Ovary (tissue), 3 donors: ENCODE data around the gene CYGB.

Source experiments
- EP300 ChIP-seq: sonication (generic); formaldehyde crosslinking; IDR thresholded peaks from one replicate; pipeline ENCODE4 v1.6.1; 2017; ENCODE audit warnings: antibody characterized with exemption
- POLR2A ChIP-seq: fragments of 450-650 bp; IDR thresholded peaks from one replicate; pipeline ENCODE4 v1.6.1; 2017; ENCODE audit warnings: antibody characterized with exemption, mild to moderate bottlenecking, moderate library complexity
- TF ChIP-seq, protein P1 (sequence below), 3 donors: fragments of 450-650 bp in 2 of 3; fragments of 200-600 bp in 1 of 3; IDR thresholded peaks; one replicate each; pipeline versions ENCODE4 v1.5.1 to v1.8.0; 2016 to 2022; ENCODE audit warnings: antibody characterized with exemption in 3 of 3, mild to moderate bottlenecking in 1 of 3
- donor health status: DM: no; HTN: no; CAD: no.

DNA sequence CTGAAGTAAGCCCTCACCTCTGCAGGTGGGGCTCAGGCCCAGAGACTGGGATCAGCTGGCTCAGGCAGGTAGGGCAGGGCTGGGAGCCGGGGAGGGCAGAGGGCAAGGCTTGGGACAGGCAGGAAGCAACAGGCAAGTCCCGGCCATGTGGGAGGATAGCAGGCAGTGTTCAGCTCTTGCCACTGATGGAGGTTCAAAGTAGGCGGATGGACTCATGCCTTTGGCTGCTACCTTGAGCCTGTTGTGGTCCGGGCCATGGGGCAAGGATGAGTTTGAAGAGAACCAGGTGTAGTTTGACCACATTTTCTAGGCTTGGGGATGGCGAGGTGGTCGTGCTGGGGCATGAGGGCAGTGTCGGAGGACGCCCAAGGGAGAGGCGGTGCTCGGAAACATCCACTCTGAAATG is 5.1 kb upstream of the CYGB start:
- TF ChIP-seq, protein P1, sequence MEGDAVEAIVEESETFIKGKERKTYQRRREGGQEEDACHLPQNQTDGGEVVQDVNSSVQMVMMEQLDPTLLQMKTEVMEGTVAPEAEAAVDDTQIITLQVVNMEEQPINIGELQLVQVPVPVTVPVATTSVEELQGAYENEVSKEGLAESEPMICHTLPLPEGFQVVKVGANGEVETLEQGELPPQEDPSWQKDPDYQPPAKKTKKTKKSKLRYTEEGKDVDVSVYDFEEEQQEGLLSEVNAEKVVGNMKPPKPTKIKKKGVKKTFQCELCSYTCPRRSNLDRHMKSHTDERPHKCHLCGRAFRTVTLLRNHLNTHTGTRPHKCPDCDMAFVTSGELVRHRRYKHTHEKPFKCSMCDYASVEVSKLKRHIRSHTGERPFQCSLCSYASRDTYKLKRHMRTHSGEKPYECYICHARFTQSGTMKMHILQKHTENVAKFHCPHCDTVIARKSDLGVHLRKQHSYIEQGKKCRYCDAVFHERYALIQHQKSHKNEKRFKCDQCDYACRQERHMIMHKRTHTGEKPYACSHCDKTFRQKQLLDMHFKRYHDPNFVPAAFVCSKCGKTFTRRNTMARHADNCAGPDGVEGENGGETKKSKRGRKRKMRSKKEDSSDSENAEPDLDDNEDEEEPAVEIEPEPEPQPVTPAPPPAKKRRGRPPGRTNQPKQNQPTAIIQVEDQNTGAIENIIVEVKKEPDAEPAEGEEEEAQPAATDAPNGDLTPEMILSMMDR (IDR thresholded peaks at IDR 0.05), result no peak
- no peak for TF ChIP-seq POLR2A
- TF ChIP-seq EP300, result no peak
